Fibroblast of skin of left biceps (primary cell): ENCODE data around the gene RAP1A.
"Not testable (repeated sequence)": the region's sequence is repeated elsewhere in the genome, so short reads cannot be mapped to it uniquely, and the experiment has no call there.

Source experiments
- DNase-seq, 2 experiments: peaks; one replicate each; pipeline ENCODE4 v3.0.0-alpha.2; 2013; ENCODE audit warnings: low read depth in 2 of 2

The RAP1A gene

DNA sequence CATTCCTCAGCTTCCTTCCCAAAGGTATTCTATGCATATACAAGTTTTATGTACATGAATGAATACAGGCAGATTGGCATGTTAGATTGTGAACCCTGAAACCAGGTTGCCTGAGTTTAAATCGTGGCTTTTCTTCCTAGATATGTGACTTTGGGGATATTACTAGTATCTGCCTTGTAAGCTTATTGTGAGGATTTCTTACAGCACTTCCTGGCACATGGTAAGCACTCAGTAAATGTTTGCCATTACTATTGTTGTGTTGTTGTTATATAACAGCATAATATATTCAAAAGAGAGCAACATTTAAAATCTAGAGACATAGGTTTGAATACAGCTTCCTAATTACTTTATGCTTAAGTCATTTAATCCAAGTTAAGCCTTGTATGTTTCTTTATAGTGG lies 45.1 kb downstream of the RAP1A start:
- no peak for DNase-seq

DNA sequence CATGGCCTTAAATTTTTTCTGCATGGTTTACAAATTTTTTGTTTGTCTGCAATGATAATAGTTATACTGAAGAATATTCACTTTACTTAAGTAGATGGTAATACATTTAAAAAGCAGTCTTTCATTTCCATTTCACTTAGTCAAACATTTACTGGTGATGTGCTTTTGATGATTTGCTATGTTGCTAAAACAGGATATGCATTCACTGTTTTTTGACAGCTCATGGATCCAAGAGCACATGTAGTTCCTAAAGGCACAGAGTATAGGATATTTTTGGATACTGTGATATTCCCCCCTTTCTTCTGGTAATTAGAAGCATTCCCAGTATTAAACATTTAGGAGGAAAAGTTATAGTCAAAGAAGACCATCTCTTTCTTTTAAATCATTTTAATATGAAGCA lies 45.9 kb downstream of the RAP1A start:
- DNase-seq = no peak

DNA sequence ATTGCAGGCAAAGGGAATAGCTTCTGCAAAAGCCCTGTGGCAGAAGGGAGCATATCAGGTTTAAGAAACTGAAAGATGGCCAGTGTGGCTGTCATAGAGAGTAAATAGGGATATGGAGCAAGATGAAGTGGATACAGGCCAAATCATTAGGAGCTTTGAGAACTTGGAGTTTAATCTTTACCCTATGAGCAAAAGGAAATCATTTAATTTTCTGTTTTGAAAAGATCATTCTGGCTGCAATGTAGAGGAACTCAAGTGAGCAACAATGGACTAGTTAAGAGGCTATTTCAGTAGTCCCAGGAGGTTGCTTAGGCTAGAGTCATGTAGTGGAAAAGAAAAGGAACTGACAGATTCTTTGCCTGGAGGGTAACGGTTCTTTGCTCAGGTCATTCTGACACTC lies 47.2 kb downstream of the RAP1A start:
- DNase-seq = no peak

DNA sequence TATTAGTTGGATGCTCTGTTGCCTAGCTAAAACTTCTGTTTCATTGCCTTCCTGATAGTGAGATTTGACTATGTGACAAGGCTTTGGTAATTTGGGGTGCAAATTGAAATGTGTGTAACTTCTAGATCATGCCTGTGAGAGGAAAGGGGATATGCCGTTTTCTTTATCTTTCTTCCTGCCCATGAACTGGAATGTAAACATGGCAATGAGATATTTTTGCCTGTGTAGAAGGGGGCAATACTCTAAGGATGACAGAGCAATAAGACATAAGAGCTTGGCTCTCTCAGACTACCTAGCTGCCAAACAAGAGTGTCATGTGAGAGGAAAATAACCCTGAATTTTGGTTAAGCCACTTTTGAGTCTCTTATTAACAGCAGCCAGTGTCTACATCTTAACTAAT lies 49.7 kb downstream of the RAP1A start:
- no peak for DNase-seq

DNA sequence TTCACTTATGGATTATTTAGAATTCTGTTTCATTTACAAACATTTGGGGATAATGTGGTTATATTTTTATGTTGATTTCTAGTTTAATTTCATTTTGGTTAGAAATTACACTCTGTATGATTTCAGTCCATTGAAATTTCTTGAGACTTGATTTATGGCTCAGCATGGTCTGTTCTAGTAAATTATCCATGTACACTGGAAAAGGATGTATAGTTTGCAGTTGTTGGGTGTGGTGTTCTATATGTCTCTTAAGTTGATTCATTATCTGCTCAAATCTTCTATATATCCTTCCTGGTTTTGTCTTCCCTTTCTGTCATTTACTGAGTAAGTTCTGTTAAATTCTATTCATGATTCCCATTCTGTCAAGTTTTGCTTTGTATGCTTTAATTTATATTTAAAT lies 52.3 kb downstream of the RAP1A start:
- no peak for DNase-seq

DNA sequence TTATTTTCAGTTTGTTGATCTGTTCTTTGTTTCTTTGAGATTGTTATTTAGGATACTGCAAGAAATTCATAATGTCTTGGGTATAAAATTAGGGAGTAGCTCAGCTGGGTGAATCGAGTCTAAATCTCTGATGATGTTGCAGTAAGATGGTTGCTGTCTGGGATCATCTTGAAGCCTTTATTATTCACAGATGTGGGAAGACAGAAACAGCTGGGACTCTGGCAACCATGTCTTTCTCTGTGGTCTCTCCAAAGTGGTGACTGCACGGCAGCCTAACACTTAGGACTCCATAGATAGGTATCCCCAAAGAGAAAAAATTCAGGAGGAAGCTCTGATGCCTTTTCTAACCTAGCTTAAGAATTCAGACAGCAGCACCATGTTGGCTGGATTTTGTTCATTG lies 52.7 kb downstream of the RAP1A start:
- DNase-seq = peak; percentile 26

DNA sequence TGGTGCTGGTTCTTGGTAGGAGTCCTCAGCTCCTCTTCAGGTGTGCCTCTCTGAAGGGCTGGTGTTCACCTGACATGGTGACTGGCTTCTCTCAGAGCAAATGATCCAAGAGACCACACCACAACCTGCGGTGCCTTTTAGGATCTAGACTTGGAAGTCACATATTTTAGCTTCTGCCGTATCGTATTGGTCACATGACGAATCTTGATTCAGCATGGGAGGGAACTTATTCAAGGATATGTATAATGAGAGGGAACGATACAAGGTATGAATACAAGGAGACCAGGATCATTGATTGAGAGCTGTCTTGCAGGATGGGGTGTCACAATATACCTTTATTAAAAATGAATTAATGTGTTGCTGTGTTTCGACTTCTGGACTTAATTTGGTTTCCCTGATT lies 58.0 kb downstream of the RAP1A start:
- DNase-seq = no peak

DNA sequence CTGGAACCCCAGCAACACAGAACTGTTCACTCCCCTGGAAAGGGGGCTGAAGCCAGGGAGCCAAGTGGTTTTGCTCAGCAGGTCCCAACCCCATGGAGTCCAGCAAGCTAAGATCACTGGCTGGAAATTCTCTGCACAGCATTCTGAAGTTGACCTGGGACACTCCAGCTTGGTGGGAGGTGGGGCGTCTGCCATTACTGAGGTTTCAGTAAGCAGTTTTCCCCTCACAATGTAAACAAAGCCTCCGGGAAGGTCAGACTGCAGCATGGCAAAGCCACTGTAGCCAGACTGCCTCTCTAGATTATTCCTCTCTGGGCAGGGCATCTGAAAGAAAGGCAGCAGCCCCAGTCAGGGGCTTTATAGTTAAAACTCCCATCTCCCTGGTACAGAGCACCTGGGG lies 60.0 kb downstream of the RAP1A start:
- DNase-seq = no peak

DNA sequence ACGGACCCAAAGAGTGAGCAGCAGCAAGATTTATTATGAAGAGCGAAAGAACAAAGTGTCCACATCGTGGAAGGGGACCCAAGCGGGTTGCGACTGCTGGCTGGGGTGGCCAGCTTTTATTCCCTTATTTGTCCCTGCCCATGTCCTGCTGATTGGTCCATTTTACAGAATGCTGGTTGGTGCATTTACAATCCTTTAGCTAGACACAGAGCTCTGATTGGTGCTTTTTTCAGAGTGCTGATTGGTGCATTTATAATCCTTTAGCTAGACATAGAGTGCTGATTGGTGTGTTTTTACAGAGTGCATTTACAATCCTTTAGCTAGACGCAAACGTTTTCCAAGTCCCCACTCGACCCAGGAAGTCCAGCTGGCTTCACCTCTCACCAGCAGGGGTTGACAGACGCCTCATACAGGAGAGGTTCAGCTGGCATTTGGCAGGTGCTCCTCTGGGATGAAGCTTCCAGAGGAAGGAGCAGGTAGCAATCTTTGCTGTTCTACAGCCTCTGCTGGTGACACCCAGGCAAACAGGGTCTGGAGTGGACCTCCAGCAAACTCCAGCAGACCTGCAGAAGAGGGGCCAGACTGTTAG lies 60.7 kb downstream of the RAP1A start:
- DNase-seq = not testable (repeated sequence)

DNA sequence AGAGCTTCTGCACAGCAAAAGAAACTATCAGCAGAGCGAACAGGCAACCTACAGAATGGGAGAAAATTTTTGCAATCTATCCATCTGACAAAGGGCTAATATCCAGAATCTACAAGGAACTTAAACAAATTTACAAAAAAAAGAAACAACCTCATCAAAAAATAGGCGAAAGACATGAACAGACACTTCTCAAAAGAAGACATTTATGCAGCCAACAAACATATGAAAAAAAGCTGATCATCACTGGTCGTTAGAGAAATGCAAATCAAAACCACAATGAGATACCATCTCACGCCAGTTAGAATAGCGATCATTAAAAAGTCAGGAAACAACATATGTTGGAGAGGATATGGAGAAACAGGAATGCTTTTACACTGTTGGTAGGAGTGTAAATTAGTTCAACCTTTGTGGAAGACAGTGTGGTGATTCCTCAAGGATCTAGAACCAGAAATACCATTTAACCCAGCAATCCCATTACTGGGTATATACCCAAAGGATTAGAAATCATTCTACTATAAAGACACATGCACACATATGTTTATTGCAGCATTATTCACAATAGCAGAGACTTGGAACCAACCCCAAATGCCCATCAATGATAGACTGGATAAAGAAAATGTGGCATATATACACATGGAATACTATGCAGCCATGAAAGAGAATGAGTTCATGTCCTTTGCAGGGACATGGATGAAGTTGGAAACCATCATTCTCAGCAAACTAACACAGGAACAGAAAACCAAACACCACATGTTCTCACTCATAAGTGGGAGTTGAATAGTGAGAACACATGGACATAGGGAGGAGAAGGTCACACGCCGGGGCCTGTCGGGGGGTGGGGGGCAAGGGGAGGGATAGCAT lies 65.9 kb downstream of the RAP1A start:
- not testable (repeated sequence) for DNase-seq

DNA sequence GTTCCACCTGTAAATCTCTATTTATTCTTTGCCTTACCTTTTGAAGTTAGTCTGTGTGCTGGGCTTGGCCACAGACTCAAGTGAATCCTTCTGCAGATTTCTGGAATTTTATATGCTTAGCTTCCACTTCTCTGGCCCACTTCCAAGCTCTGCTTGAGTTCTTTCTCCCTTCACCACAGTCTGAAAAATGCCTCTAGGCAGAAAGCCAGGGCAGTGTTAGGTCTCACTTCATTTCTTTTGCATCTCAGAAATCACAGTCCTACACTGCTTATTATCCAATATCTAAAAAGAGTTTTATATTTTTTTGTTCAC lies 70.7 kb downstream of the RAP1A start:
- DNase-seq = peak; percentile 94

DNA sequence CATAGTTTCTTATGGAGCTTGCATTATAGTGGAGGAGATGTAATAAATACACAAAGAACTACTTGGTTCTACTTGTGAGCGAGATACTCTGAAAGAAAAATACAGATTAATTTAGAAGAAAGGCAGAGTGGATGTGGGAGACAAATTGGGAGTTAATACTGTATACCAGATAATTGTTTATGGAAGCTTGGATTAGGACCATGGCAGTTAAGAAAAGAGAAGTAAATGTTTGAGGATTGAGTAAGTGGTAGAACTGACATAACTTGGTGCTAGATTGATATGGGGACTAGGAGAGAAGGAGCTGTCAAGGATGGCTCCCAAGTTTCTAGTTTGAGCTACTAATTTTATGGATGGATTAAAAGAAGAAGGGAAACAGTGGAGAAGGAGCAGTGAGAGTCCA lies 72.3 kb downstream of the RAP1A start:
- DNase-seq = no peak

DNA sequence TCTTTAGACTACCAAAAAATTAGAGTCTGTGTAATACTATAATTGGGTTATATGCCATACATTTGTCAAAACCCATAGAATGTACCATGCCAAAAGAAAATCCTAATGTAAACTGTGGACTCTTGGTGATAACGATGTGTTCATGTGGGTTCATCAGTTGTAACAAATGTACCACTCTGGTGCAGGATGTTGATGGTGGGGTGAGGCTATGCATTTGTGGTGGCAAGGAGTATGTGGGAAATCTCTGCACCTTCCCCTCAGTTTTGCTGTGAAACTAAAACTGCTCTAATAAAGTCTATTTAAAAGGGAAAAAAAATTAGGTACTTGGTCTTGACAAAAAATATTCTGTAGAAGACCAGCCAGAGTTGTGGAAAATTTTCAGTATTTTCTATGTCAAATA lies 76.2 kb downstream of the RAP1A start:
- no peak for DNase-seq

DNA sequence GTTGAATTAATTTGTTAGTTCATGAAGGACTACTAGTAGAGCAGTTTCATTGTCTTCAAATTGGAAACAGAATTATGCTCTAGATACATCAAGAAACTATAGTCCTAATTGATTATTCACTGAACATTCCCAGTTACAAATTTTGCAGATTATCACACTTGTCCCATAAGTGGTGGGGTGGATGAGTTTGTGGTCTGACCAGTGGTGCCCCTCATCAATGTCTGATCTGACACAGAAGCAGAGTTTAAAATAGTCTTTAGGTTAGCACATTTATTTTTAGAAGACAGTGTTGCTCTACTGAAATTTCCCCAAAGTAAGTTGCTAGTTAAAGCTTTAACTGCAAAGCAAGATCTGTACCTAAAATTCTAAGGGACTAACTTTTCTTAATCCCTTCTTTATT lies 76.7 kb downstream of the RAP1A start:
- no peak for DNase-seq

DNA sequence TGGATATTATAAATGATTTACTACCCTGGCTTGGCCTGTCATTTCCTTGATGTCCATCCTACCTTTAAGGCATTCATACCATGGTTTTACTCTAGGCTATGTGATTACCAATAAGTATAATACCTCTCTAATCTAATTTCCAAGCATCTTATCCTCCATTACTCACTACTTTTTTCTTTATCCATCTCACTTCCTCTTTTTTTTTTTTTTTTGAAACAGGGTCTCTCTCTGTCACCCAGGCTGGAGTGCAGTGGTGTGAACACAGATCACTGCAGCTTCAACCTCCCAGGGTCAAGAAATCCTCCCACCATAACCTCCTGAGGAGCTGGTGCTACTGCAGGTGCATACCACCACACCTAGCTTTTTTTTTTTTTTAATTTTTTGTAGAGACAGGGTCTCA lies 79.7 kb downstream of the RAP1A start:
- no peak for DNase-seq

DNA sequence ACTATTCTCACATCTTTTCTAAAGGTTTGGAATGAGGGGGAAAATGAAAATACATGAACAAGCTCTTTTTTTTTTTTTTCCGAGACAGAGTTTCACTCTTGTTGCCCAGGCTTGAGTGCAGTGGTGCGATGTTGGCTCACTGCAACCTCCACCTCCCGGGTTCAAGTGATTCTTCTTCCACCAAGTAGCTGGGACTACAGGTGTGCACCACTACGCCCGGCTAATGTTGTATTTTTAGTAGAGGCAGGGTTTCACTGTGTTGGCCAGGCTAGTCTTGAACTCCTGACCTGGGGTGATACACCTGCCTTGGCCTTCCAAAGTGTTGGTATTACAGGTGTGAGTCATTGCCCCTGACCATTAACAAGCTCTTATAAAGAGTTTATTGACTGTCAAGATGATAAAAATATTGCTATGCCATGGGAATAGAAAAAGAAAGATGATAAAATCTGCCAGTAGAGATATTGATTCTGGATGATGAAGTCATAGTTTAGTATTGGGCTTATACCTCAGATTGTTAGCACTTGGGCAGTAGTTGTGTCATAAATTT lies 83.0 kb downstream of the RAP1A start:
- no peak for DNase-seq

DNA sequence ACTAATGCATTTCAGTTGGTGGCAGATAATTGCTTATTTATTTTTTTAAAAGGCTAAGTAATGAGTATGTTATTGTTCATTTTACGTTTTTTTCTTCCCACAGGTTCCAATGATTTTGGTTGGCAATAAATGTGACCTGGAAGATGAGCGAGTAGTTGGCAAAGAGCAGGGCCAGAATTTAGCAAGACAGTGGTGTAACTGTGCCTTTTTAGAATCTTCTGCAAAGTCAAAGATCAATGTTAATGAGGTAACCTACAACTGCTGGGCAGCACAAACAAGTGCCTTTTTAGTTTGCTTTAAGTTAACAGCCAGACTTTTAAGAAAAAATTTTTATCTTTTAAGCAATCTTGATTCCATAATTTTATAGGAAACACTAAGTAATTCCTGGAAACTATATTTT lies 84.7 kb downstream of the RAP1A start:
- DNase-seq = no peak

DNA sequence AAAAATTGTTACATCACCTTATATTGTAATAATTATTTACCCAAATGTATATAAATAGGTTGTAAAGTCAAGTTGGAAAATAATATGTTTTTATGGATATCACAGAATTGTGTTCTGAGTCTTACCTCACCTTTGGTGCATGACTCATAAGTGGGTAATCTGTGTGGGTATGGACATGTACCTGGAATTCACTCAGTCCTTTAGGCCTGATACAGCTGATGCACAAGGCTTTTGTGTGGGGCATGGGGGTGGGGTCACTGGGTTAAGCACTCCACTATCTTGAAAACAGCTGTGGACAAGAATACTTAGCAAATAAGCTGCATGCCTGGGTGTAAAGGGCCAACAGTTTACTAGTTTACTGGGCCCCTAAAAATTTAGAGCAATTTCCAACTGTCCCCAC lies 85.2 kb downstream of the RAP1A start:
- no peak for DNase-seq

DNA sequence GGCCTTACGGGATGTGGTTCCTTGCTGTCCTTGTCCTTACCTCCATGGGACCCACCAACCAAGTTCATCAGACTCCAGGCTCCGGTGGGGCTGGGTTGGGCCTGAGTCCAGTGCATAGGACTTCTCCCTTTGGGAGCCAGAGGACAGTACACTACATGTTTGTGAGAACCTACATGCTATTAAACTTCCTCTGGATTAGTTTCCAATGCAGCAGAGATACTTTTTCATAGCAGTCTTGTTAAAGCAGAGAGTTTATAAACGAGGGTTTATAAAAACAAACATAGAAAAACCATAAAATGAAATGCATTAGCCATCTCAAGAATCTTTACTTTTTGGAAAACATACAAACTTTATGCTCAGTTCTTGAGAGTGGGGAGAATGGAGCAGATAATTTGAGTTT lies 86.3 kb downstream of the RAP1A start:
- DNase-seq = no peak

DNA sequence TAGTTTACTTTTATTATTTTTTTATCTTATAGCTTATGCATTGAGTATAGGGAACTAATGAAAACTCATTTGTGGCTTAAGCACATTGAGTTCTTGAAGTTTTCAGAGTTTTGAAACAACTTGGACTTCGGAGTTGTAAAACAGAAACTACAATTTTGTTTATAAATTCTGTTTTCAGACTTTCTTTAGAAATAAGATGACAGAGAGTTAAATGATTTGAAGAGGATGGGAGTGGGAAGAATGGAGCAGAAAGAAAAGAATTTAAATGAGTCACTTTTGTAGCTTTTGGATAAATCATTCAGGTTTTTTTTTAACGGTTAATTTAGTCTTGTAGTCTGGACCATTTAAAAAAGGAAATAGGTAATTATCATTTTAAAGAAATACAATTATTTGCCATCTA lies 87.3 kb downstream of the RAP1A start:
- DNase-seq = no peak

DNA sequence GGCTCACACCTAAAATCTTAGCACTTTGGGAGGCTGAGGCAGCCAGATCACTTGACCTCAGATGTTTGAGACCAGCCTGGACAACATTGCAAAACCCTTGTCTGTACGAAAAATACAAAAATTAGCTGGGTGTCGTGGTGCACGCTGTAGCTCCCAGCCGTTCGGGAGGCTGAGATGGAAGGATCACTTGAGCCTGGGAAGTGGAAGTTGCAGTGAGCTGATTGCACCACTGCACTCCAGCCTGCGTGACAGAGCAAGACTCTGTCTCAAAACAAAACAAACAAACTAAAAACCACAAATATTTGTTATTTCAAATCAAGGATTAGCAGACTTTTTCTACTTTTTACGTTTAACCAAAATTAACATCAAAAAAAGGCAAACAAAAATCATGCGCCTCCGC lies 88.3 kb downstream of the RAP1A start:
- DNase-seq = no peak

DNA sequence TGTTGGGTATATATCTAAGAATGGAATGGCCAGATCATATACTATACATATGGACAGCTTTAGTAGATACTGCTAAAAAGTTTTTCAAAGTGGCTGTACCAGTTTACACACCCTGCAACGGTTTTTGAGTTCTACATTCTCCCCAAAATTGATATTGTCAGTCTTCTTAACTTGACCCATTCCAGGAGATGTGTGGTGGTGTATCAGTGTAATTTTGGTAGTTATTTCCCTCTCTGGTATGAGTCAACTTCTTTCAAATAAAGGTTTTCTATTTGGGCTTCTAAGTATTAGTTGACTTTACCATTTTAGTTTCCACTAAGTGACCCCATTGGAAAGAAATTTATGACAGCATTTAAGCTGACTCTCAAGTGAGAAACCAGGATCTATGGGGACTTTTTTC lies 90.4 kb downstream of the RAP1A start:
- no peak for DNase-seq

DNA sequence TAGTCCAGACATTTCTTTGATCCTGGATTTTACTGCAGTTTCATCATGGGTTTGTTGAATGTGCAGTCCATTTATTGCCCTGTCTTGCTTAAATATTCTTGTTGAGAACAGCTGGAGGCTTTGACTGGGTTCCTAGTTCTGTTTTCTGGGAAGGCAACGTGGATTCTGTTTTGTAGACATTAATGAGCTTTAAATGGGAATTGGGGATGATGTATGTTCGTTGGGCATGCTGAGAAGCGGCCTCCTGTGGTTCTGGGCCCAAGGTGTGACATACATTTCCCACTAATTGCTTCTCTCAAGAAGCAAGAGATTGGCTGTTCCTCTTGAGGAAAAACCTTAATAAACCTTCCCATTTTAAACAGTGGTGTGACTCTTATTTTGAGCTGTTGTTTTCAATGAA lies 96.7 kb downstream of the RAP1A start:
- DNase-seq = no peak

DNA sequence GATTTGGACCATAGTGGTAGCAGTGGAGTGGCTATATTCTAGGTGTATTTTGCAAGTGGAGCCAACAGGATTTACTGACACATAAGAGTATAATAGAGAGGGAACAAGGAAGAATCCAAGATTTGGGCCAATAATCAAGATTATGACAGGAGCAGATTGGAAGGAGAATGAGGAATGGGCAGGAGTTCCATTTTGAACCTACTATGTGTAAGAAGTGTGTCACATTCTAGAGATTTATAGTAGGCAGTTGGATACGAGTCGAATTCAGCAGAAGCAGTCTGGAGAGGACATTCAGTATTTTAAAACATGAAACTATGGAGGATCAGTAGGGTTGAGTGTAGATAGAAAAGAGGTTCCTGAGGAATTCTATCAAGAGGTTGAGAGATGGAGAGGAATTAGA lies 97.9 kb downstream of the RAP1A start:
- no peak for DNase-seq
